GM12878 (cell line): ENCODE measurements around the gene MS4A6A. TPM values are rescaled to one million over a fixed set of nuclear protein-coding genes. Genes with fewer than 3 reads are reported as not detected.

Experiments used
- ATAC-seq: fragments of 200-7000 bp; cut with Tn5 transposase; 3 replicates; pipeline ENCODE4 v1.9.1; 2020; ENCODE audit warnings: mild to moderate bottlenecking, moderate library complexity
- BruUV-seq: library from RNA; stranded (reverse); fragments of 400-500 nt; replicated peaks from 2 replicates; lab custom pipeline; 2021; lab: Mats Ljungman, UMichigan
- CTCF ChIA-PET: fragments of 300-600 bp; sonication (Branson Sonifier 250); formaldehyde crosslinking; extraction: SDS; loops from one replicate; lab custom pipeline; 2021; ENCODE audit warnings: inconsistent platforms; lab: Yijun Ruan, JAX
- POLR2A ChIA-PET: fragments of 350-600 bp; formaldehyde crosslinking; extraction: SDS; loops from one replicate; lab custom pipeline; 2021; ENCODE audit warnings: inconsistent platforms; lab: Charles Lee
- RAD21 ChIA-PET: fragments of 300-600 bp; sonication (Branson Sonifier 250); formaldehyde crosslinking; loops from one replicate; lab custom pipeline; 2023; ENCODE audit warnings: antibody characterized with exemption; ENCODE audit not compliant: unreplicated experiment; lab: Charles Lee
- SMC1A ChIA-PET: fragments of 300-600 bp; sonication (Branson Sonifier 250); formaldehyde crosslinking; loops from one replicate; lab custom pipeline; 2023; ENCODE audit not compliant: unreplicated experiment, uncharacterized antibody; lab: Charles Lee
- DNase-seq: peaks from one replicate; pipeline ENCODE4 v3.0.0-alpha.2; 2011; ENCODE audit warnings: low read depth, low spot score
- FAIRE-seq: peaks from 3 replicates; lab custom pipeline; 2011; peaks lifted over from hg19 to GRCh38; lab: Jason Lieb, UNC
- H2AFZ ChIP-seq: 2 replicates; pipeline ENCODE4 v1.6.0; 2011; ENCODE audit warnings: low read depth, low read length, control low read depth; ENCODE audit not compliant: control insufficient read depth
- H3K27ac ChIP-seq: 2 replicates; pipeline ENCODE4 v1.5.1; 2011; ENCODE audit warnings: control low read depth; ENCODE audit not compliant: control insufficient read depth, insufficient read depth
- H3K27me3 ChIP-seq, 2 experiments: replicated peaks in 1 of 2; 2 replicates each; pipeline versions ENCODE4 v1.6.0 to v1.6.1; 2011; ENCODE audit warnings: low read length in 1 of 2; ENCODE audit not compliant: control insufficient read depth in 2 of 2, insufficient read depth in 2 of 2
- H3K36me3 ChIP-seq, 2 experiments: 2 replicates each; pipeline ENCODE4 v1.5.1; 2011; ENCODE audit warnings: low read length in 1 of 2; ENCODE audit not compliant: control insufficient read depth in 2 of 2, insufficient read depth in 2 of 2
- H3K4me1 ChIP-seq: 2 replicates; pipeline ENCODE4 v1.6.1; 2011; ENCODE audit warnings: mild to moderate bottlenecking, low read length, moderate library complexity, mixed read lengths; ENCODE audit not compliant: control insufficient read depth, insufficient read depth
- H3K4me2 ChIP-seq: 2 replicates; pipeline ENCODE4 v1.6.0; 2011; ENCODE audit warnings: control low read depth; ENCODE audit not compliant: control insufficient read depth, insufficient read depth
- H3K4me3 ChIP-seq: fragments of 200-600 bp; sonication (generic); 2 replicates; pipeline ENCODE4 v1.5.1; 2016
- H3K79me2 ChIP-seq: 2 replicates; pipeline ENCODE4 v1.6.0; 2011; ENCODE audit warnings: low read length; ENCODE audit not compliant: control insufficient read depth, insufficient read depth
- H3K9ac ChIP-seq: 2 replicates; pipeline ENCODE4 v1.8.0; 2011; ENCODE audit warnings: low read length, control low read depth, mixed read lengths; ENCODE audit not compliant: control insufficient read depth, insufficient read depth
- H3K9me3 ChIP-seq: replicated peaks from 3 replicates; pipeline ENCODE4 v1.5.1; 2011; ENCODE audit warnings: mild to moderate bottlenecking, low read length; ENCODE audit not compliant: control insufficient read depth, insufficient read depth
- H4K20me1 ChIP-seq: 2 replicates; pipeline ENCODE4 v1.6.0; 2011; ENCODE audit not compliant: control insufficient read depth, insufficient read depth
- CBFB ChIP-seq: IDR thresholded peaks from 2 replicates; pipeline ENCODE4 v1.6.1; 2016; ENCODE audit warnings: antibody characterized with exemption, low read depth
- JUNB ChIP-seq: IDR thresholded peaks from 2 replicates; pipeline ENCODE4 v1.6.1; 2016; ENCODE audit warnings: antibody characterized with exemption, mild to moderate bottlenecking
- PAX8 ChIP-seq: fragments of 450-650 bp; IDR thresholded peaks from 2 replicates; pipeline ENCODE4 v1.6.1; 2017; ENCODE audit warnings: mild to moderate bottlenecking, moderate library complexity
- SIX5 ChIP-seq: IDR thresholded peaks from 2 replicates; pipeline ENCODE4 v1.6.1; 2011; ENCODE audit warnings: mild to moderate bottlenecking, low read depth, low read length, moderate library complexity; ENCODE audit not compliant: severe bottlenecking
- TAF1 ChIP-seq: IDR thresholded peaks from 2 replicates; pipeline ENCODE4 v1.6.1; 2011; ENCODE audit warnings: mild to moderate bottlenecking, low read depth, low read length, borderline replicate concordance
- WGBS: methylation state at CpG from one replicate; pipeline ENCODE4 v1.1.6; 2016; ENCODE audit warnings: low lambda C conversion rate; ENCODE audit not compliant: insufficient replicate concordance, insufficient coverage; ENCODE audit errors: missing lambda C conversion rate; 5-methylcytosine and 5-hydroxymethylcytosine counted together
- in situ Hi-C: fragments of 300-500 bp; cut with MboI; formaldehyde crosslinking; loops from 9 replicates; pipeline ENCODE4 v1.14.3; 2018; ENCODE audit warnings: mixed read lengths
- intact Hi-C: fragments of 100-400 bp; cut with micrococcal nuclease; formaldehyde crosslinking; loops from one replicate; pipeline ENCODE4 v1.14.2; 2022; ENCODE audit not compliant: unreplicated experiment
- polyA plus RNA-seq, 11 experiments: library from polyadenylated mRNA; depleted of rRNA in 4 of 11; unstranded in 6 of 11; stranded (reverse) in 5 of 11; fragments of >200 nt; fragmentation: Nextera tagmentation in 4 of 11; fragmentation: Illumina TruSeq in 1 of 11; extraction: Ambion mirVana in 4 of 11; extraction: Trizol in 1 of 11; gene quantifications; 1 replicate in 1 of 11; 2 replicates in 10 of 11; pipeline versions ENCODE4 v1.2.1 to v1.2.3, GENCODE V29; 2011 to 2016; ENCODE audit warnings: inconsistent platforms in 2 of 11, missing spikeins in 2 of 11, low read depth in 1 of 11
- total RNA-seq, 4 experiments: library from RNA; depleted of rRNA in 3 of 4; stranded (reverse); fragments of >200 nt in 3 of 4; fragmentation: Illumina TruSeq in 1 of 4; extraction: Trizol in 1 of 4; gene quantifications; 2 replicates each; pipeline versions ENCODE4 v1.2.1 to v1.2.3, GENCODE V29; 2013 to 2021
- TF ChIP-seq, protein P1 (sequence below): IDR thresholded peaks from 2 replicates; pipeline ENCODE4 v1.6.1; 2011; ENCODE audit warnings: borderline replicate concordance, low read depth, mild to moderate bottlenecking, moderate library complexity, mixed read lengths, low read length; ENCODE audit not compliant: insufficient read depth; ENCODE audit errors: extremely low read length
- TF ChIP-seq, protein P2 (sequence below): fragments of 150-350 bp; IDR thresholded peaks from 2 replicates; pipeline ENCODE4 v1.6.1; 2014; ENCODE audit warnings: mild to moderate bottlenecking, low read depth, low read length

MS4A6A gene
- total and polyA plus RNA-seq, 10 of the 15 experiments (the other 5 are each of a cell fraction or from before 2014, with no cell fraction given) = 0.75 to 30.7 (median 9.0) TPM

GRCh38 chr11:60221692-60222091 lies 38.8 kb upstream of the MS4A6A start:
- in situ Hi-C loops = no loop called here
- FAIRE-seq = no peak
- ChIA-PET CTCF (interaction anchor here (2.6 kb wide), 1 partner anchor 30 kb away, joined by 8 read pairs; no protein-coding TSS in a partner anchor), SMC1A (no interaction called here), RAD21 (no interaction called here), POLR2A (no interaction called here)
- H3K27ac ChIP-seq = no peak overlapping the region
- H3K4me1 ChIP-seq = no peaks in the 10 kb centered on the region
- TF ChIP-seq PAX8 (no peak), JUNB (no peak)
- TF ChIP-seq, protein P1, sequence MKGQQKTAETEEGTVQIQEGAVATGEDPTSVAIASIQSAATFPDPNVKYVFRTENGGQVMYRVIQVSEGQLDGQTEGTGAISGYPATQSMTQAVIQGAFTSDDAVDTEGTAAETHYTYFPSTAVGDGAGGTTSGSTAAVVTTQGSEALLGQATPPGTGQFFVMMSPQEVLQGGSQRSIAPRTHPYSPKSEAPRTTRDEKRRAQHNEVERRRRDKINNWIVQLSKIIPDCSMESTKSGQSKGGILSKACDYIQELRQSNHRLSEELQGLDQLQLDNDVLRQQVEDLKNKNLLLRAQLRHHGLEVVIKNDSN = no peak
- no peaks in the 10 kb centered on the region for H3K27me3 ChIP-seq
- DNase-seq = no peak
- no peak overlapping the region for H3K9ac ChIP-seq
- H3K79me2 ChIP-seq = no peaks in the 10 kb centered on the region
- no peaks in the 10 kb centered on the region; the same call in 2 of the 3 replicates for H3K9me3 ChIP-seq
- no peak for ATAC-seq
- BruUV-seq = no TSS peak
- H3K4me3 ChIP-seq = no peak overlapping the region
- no peaks in the 10 kb centered on the region for H4K20me1 ChIP-seq
- 11% methylated on average over 3 of the region's 3 CpGs for WGBS
- intact Hi-C loops = no loop called here
- H2AFZ ChIP-seq = no peak overlapping the region
- H3K4me2 ChIP-seq = no peak overlapping the region
- no peaks in the 10 kb centered on the region for H3K36me3 ChIP-seq

DNA sequence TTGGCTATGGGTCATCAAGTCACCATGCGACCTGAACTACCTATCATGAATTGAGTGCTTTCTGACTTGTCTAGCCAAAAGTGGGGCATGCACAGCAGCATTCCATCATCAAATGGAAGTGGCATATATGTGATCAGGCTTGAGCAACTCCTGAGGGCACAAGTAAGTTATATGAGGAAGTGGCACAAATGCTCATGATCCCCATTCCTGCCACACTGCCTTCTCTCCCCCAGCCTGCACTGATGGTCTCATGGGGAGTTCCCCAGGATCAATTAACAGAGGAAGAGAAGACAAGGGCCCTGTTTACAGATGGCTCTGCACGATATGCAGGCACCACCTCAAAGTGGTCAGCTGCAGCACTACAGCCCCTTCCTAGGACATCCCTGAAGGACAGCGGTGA lies 38.3 kb upstream of the MS4A6A start:
- no peak overlapping the region for H3K9ac ChIP-seq
- CTCF ChIA-PET = no interaction called here
- no peaks in the 10 kb centered on the region for H3K79me2 ChIP-seq
- SMC1A ChIA-PET = no interaction called here
- H2AFZ ChIP-seq = no peak overlapping the region
- in situ Hi-C loops = no loop called here
- RAD21 ChIA-PET = no interaction called here
- no peaks in the 10 kb centered on the region for H3K27me3 ChIP-seq
- no peak for ATAC-seq
- TF ChIP-seq SIX5 (no peak), TAF1 (no peak), CBFB (no peak)
- TF ChIP-seq, protein P2, sequence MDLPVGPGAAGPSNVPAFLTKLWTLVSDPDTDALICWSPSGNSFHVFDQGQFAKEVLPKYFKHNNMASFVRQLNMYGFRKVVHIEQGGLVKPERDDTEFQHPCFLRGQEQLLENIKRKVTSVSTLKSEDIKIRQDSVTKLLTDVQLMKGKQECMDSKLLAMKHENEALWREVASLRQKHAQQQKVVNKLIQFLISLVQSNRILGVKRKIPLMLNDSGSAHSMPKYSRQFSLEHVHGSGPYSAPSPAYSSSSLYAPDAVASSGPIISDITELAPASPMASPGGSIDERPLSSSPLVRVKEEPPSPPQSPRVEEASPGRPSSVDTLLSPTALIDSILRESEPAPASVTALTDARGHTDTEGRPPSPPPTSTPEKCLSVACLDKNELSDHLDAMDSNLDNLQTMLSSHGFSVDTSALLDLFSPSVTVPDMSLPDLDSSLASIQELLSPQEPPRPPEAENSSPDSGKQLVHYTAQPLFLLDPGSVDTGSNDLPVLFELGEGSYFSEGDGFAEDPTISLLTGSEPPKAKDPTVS = no peak
- H3K27ac ChIP-seq = no peak overlapping the region
- no peaks in the 10 kb centered on the region for H3K4me1 ChIP-seq
- BruUV-seq = no TSS peak
- H4K20me1 ChIP-seq = no peaks in the 10 kb centered on the region
- H3K9me3 ChIP-seq = no peaks in the 10 kb centered on the region; the same call in 2 of the 3 replicates
- no peak overlapping the region for H3K4me2 ChIP-seq
- POLR2A ChIA-PET = no interaction called here
- intact Hi-C loops = no loop called here
- no peak for FAIRE-seq
- WGBS = 44% methylated on average over 3 of the region's 3 CpGs
- H3K4me3 ChIP-seq = no peak overlapping the region
- H3K36me3 ChIP-seq = no peaks in the 10 kb centered on the region
- DNase-seq = no peak
